K562 (cell line): ENCODE results near the gene PPIL6. TPM values are rescaled to one million over a fixed set of nuclear protein-coding genes. Genes with fewer than 3 reads are reported as not detected.
A peak's percentile ranks its signal among the peaks of the same experiment; 100 is the strongest.

Source experiments
- DMBX1 ChIP-seq: fragments of 250-450 bp; sonication (Bioruptor Pico); IDR thresholded peaks from 2 replicates; pipeline ENCODE4 v1.8.0; 2022; ENCODE audit warnings: inconsistent platforms, mild to moderate bottlenecking, moderate library complexity, borderline replicate concordance
- E2F4 ChIP-seq: sonication (generic); formaldehyde crosslinking; IDR thresholded peaks from 2 replicates; pipeline ENCODE4 v1.8.0; 2022; ENCODE audit warnings: mild to moderate bottlenecking, low read depth, missing genetic modification reagents
- EP400 ChIP-seq: fragments of 450-650 bp; IDR thresholded peaks from 2 replicates; pipeline ENCODE4 v1.6.1; 2017; ENCODE audit warnings: antibody characterized with exemption, mild to moderate bottlenecking, moderate library complexity
- ERF ChIP-seq: fragments of 450-650 bp; formaldehyde crosslinking; IDR thresholded peaks from 2 replicates; pipeline ENCODE4 v1.4.0; 2020; ENCODE audit warnings: mild to moderate bottlenecking, mixed read lengths
- GABPB2 ChIP-seq: fragments of 250-450 bp; sonication (Bioruptor Pico); conservative IDR thresholded peaks from 2 replicates; pipeline ENCODE4 v1.5.1; 2021; ENCODE audit warnings: mild to moderate bottlenecking
- HNRNPK ChIP-seq: fragments of 200-400 bp; formaldehyde crosslinking; IDR thresholded peaks from one replicate; pipeline ENCODE4 v1.6.1; 2018; ENCODE audit warnings: mild to moderate bottlenecking, low read depth, low read length; ENCODE audit not compliant: poor library complexity, severe bottlenecking
- IRF2 ChIP-seq: sonication (generic); formaldehyde crosslinking; IDR thresholded peaks from 2 replicates; pipeline ENCODE4 v1.8.1; 2022; ENCODE audit warnings: mild to moderate bottlenecking, missing genetic modification reagents
- MAZ ChIP-seq, 2 experiments: fragments of 450-650 bp in 1 of 2; sonication (generic) in 1 of 2; formaldehyde crosslinking; IDR thresholded peaks in 1 of 2; conservative IDR thresholded peaks in 1 of 2; 2 replicates each; pipeline versions ENCODE4 v1.4.0 to v1.5.0; 2020; ENCODE audit warnings: mild to moderate bottlenecking in 1 of 2, missing genetic modification reagents in 1 of 2
- NCOR1 ChIP-seq: fragments of 450-650 bp; IDR thresholded peaks from 2 replicates; pipeline ENCODE4 v1.6.1; 2016; ENCODE audit warnings: mild to moderate bottlenecking, moderate library complexity
- NFRKB ChIP-seq: fragments of 450-650 bp; IDR thresholded peaks from 2 replicates; pipeline ENCODE4 v1.6.1; 2016; ENCODE audit warnings: low read depth
- POLR2AphosphoS5 ChIP-seq: IDR thresholded peaks from 2 replicates; pipeline ENCODE4 v1.6.1; 2011; ENCODE audit warnings: mild to moderate bottlenecking, low read depth, low read length, moderate library complexity; ENCODE audit not compliant: control insufficient read depth, insufficient read depth
- POLR2H ChIP-seq: IDR thresholded peaks from 2 replicates; pipeline ENCODE4 v1.6.1; 2016; ENCODE audit warnings: missing genetic modification characterization, low read depth, mild to moderate bottlenecking, control low read depth, missing compliant biosample characterization, moderate library complexity
- PTTG1 ChIP-seq: fragments of 450-650 bp; IDR thresholded peaks from 2 replicates; pipeline ENCODE4 v1.6.1; 2016; ENCODE audit warnings: low read depth, mild to moderate bottlenecking, missing genetic modification characterization, missing compliant biosample characterization
- TAF9B ChIP-seq: fragments of 450-650 bp; IDR thresholded peaks from 2 replicates; pipeline ENCODE4 v1.6.1; 2018; ENCODE audit warnings: mild to moderate bottlenecking; ENCODE audit not compliant: partially characterized antibody
- TBP ChIP-seq: optimal IDR thresholded peaks from 2 replicates; pipeline ENCODE3; 2011; ENCODE audit warnings: low read depth, low read length, improper control_type of control experiment
- ZC3H4 ChIP-seq: sonication (generic); formaldehyde crosslinking; IDR thresholded peaks from 2 replicates; pipeline ENCODE4 v1.9.0; 2021; ENCODE audit warnings: missing genetic modification reagents, borderline replicate concordance
- ZFP30 ChIP-seq: fragments of 250-450 bp; sonication (Bioruptor Pico); IDR thresholded peaks from 2 replicates; pipeline ENCODE4 v1.8.0; 2022; ENCODE audit warnings: moderate library complexity, mild to moderate bottlenecking, inconsistent platforms, borderline replicate concordance
- ZMIZ1 ChIP-seq, 2 experiments: fragments of 150-350 bp in 1 of 2; IDR thresholded peaks; 2 replicates each; pipeline ENCODE4 v1.6.1; 2012 to 2016; ENCODE audit warnings: low read depth in 2 of 2, low read length in 2 of 2, mild to moderate bottlenecking in 1 of 2, moderate library complexity in 1 of 2
- ZNF175 ChIP-seq: fragments of 200-800 bp; sonication (Bioruptor generic); IDR thresholded peaks from 2 replicates; pipeline ENCODE4 v1.6.1; 2016; ENCODE audit warnings: low read depth, mild to moderate bottlenecking, missing genetic modification characterization, missing compliant biosample characterization
- polyA plus RNA-seq, 8 experiments: library from polyadenylated mRNA; depleted of rRNA in 4 of 8; stranded (reverse) in 5 of 8; unstranded in 3 of 8; fragments of >200 nt; fragmentation: Nextera tagmentation in 2 of 8; fragmentation: Illumina TruSeq in 1 of 8; extraction: Ambion mirVana in 2 of 8; extraction: Trizol in 1 of 8; gene quantifications; 2 replicates each; pipeline versions ENCODE4 v1.2.1 to v1.2.3, GENCODE V29; 2011 to 2014; ENCODE audit warnings: inconsistent platforms in 1 of 8, missing spikeins in 1 of 8
- total RNA-seq, 7 experiments: library from RNA; depleted of rRNA in 6 of 7; stranded (reverse); fragments of >200 nt in 6 of 7; fragmentation: Illumina TruSeq in 2 of 7; extraction: Trizol in 2 of 7; gene quantifications; 2 replicates each; pipeline versions ENCODE4 v1.2.1 to v1.2.3, GENCODE V29; 2011 to 2021; ENCODE audit warnings: low replicate concordance in 1 of 7
- TF ChIP-seq, protein P1 (sequence below): fragments of 250-450 bp; sonication (Bioruptor Pico); IDR thresholded peaks from 2 replicates; pipeline ENCODE4 v1.5.0; 2021

The PPIL6 gene
- total and polyA plus RNA-seq, 9 of the 15 experiments (the other 6 are each of a cell fraction or from before 2014, with no cell fraction given), result 0.03 to 0.98 (median 0.41) TPM; not detected in 1

GRCh38 chr6:109381747-109382575, 58.5 kb downstream of the PPIL6 start, which contains the start of gene CD164 (continued):
- TF ChIP-seq E2F4 (peak; percentile 82), IRF2 (no peak), MAZ (CRISPR knock-in tag; conservative IDR thresholded peaks at IDR 0.05 in 1 of 2, IDR thresholded peaks at IDR 0.05 in 1 of 2) (peak; percentile 98), POLR2H (tag) (peak; percentile 85), ERF (0 out of 2 replicates have a peak, but pooled peaks have one; percentile 53), NCOR1 (peak; percentile 67), PTTG1 (tag) (no peak), TAF9B (peak; percentile 89), DMBX1 (CRISPR knock-in tag) (no peak), GABPB2 (CRISPR knock-in tag) (no peak), ZMIZ1 (IDR thresholded peaks at IDR 0.05; ENCODE audit: low read depth in 2 of 2, low read length in 2 of 2) (peak in 1 of 2 experiments; percentile 61; a peak in 1 of 4 replicates), TBP (peak; percentile 92), ZC3H4 (no peak), ZNF175 (CRISPR knock-in tag) (no peak), EP400 (no peak), NFRKB (peak; percentile 30; the same call in 1 of the 2 replicates), HNRNPK (no peak), POLR2AphosphoS5 (peak; percentile 84), ZFP30 (CRISPR knock-in tag) (no peak)
- TF ChIP-seq, protein P1, sequence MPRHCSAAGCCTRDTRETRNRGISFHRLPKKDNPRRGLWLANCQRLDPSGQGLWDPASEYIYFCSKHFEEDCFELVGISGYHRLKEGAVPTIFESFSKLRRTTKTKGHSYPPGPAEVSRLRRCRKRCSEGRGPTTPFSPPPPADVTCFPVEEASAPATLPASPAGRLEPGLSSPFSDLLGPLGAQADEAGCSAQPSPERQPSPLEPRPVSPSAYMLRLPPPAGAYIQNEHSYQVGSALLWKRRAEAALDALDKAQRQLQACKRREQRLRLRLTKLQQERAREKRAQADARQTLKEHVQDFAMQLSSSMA (CRISPR knock-in tag), result peak; percentile 12; the same call in 1 of the 2 replicates
